ENCODE data around the gene ZNF24. TPM values are rescaled to one million over a fixed set of nuclear protein-coding genes. Genes with fewer than 3 reads are reported as not detected.

ZNF24 gene
- total and polyA plus RNA-seq, 3 donors from 2014 or later = 29.2 to 39.8 (median 38.9) TPM

DNA sequence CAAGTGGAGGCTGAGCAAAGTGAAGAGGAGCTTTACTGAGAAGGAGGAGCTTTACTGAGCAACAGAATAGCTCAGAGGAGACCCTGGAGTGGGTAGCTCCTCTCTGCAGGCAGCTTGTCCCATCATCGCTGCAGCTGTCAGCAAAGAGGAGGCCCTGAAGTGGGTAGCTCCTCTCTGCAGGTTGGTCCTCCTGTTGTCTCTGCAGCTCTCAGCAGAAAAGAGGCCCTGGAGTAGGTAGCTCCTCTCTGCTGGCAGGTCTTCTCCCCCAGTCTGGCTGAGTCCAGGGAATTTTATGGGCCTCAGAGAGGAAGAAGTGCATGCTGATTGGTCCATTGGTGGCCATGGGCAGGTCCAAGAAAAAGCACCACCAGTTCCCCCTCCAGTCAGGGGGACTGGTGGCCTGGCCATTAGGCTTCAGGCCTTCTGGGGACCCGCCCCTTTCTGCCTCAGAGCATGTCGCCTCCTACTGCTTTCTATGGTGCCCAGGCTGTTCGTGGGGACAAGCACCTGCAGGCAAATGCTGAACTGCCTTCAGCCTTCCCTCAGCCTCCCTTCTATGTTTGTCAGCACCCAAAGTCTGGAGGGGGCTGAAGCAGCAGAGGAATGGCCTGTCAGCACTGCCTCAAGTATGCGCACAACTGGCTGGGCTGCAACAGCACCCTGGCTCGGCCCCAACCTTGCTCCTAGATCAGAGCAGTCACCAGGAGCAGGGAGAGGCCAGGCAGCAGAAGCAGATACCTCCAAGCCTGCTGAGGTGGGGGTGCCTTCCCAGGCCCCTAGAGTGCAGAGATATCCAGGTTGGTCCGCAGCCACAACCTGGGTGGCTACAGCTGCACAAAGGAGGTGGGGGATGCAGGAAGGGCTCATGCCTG, 60.1 kb downstream of the ZNF24 start:
- WGBS, 2 donors = 94 to 100% methylated on average over 4 to 7 of the region's 7 CpGs
- no peak overlapping the region for H3K4me3 ChIP-seq
- H3K27ac ChIP-seq = no peak overlapping the region
- no peaks in the 10 kb centered on the region for H3K4me1 ChIP-seq
- TF ChIP-seq, protein P1, sequence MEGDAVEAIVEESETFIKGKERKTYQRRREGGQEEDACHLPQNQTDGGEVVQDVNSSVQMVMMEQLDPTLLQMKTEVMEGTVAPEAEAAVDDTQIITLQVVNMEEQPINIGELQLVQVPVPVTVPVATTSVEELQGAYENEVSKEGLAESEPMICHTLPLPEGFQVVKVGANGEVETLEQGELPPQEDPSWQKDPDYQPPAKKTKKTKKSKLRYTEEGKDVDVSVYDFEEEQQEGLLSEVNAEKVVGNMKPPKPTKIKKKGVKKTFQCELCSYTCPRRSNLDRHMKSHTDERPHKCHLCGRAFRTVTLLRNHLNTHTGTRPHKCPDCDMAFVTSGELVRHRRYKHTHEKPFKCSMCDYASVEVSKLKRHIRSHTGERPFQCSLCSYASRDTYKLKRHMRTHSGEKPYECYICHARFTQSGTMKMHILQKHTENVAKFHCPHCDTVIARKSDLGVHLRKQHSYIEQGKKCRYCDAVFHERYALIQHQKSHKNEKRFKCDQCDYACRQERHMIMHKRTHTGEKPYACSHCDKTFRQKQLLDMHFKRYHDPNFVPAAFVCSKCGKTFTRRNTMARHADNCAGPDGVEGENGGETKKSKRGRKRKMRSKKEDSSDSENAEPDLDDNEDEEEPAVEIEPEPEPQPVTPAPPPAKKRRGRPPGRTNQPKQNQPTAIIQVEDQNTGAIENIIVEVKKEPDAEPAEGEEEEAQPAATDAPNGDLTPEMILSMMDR (IDR thresholded peaks at IDR 0.05) = no peak
- no peak for TF ChIP-seq POLR2A (IDR thresholded peaks at IDR 0.05)
- DNase-seq = no peak
- no peaks in the 10 kb centered on the region for H3K27me3 ChIP-seq
- H3K9me3 ChIP-seq = no peaks in the 10 kb centered on the region
- intact Hi-C loops (cut with DNase I; ENCODE audit: low total_unique reads) = no loop called here
- no peaks in the 10 kb centered on the region for H3K36me3 ChIP-seq (ENCODE audit: low read depth, missing control alignments)

DNA sequence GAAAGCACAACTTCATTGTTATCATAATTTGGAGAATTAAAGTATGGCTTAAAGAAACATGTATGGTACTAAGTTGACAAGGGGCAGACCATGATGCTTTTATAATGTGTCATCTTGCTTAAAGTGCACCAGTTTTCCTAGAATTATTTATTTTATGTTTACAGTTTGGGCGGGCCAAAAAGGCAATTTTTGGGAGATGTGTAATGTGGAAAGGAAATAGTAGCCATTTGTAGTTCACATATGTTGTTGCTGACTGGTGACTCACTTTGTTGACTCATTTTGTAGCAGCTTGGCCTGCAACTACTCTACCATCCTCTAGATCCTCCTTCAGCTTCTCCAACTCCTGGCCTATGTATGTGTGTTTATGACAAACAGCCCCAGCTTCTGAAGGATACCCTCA, 61.9 kb downstream of the ZNF24 start:
- Histone ChIP-seq H3K9me3 (no peaks in the 10 kb centered on the region), H3K4me1 (no peaks in the 10 kb centered on the region), H3K36me3 (ENCODE audit: low read depth, missing control alignments) (no peaks in the 10 kb centered on the region), H3K27ac (no peak overlapping the region), H3K27me3 (no peaks in the 10 kb centered on the region), H3K4me3 (no peak overlapping the region)
- intact Hi-C loops (cut with DNase I; ENCODE audit: low total_unique reads) = no loop called here
- TF ChIP-seq POLR2A (IDR thresholded peaks at IDR 0.05) = no peak
- TF ChIP-seq, protein P1 (IDR thresholded peaks at IDR 0.05) = no peak
- DNase-seq = no peak
- WGBS, 2 donors = 69 to 93% methylated on average over 1 of the region's 1 CpG

Other genes starting within 250 kb of the ZNF24 start
- 10 to 100 TPM; 32.2 to 36.6 TPM for gene ZNF397, start 103.4 kb downstream of the ZNF24 start, total RNA-seq
- gene ZNF397, start 103.4 kb downstream of the ZNF24 start, polyA plus RNA-seq (ENCODE audit: insufficient read depth, low read depth, low replicate concordance) = 21.6 TPM
- 10 to 100 TPM; 24.5 to 31.5 TPM for gene ZSCAN30, start 54.2 kb downstream of the ZNF24 start, total RNA-seq
- gene ZSCAN30, start 54.2 kb downstream of the ZNF24 start, polyA plus RNA-seq (ENCODE audit: insufficient read depth, low read depth, low replicate concordance) = 15.9 TPM
- 1 to 10 TPM; 3.7 to 7.3 TPM for gene ZNF396, start 32.9 kb upstream of the ZNF24 start, total RNA-seq
- gene ZNF396, start 32.9 kb upstream of the ZNF24 start, polyA plus RNA-seq (ENCODE audit: insufficient read depth, low read depth, low replicate concordance) = 9.3 TPM
- 10 to 100 TPM; 52.2 to 77.5 TPM for gene INO80C, start 153.5 kb upstream of the ZNF24 start, total RNA-seq
- 155 TPM for gene INO80C, start 153.5 kb upstream of the ZNF24 start, polyA plus RNA-seq (ENCODE audit: insufficient read depth, low read depth, low replicate concordance)
- gene GALNT1, start 237.3 kb upstream of the ZNF24 start, total RNA-seq = 10 to 100 TPM; 55.7 to 67.0 TPM
- gene GALNT1, start 237.3 kb upstream of the ZNF24 start, polyA plus RNA-seq (ENCODE audit: insufficient read depth, low read depth, low replicate concordance) = 27.3 TPM